Psoas muscle (tissue), 8 donors: ENCODE results near the gene GATA5. TPM values are rescaled to one million over a fixed set of nuclear protein-coding genes. Genes with fewer than 3 reads are reported as not detected.
A peak's percentile ranks its signal among the peaks of the same experiment; 100 is the strongest.

ENCODE experiments used
- ATAC-seq, 4 donors: fragments of 200-7000 bp; cut with Tn5 transposase; one replicate each; pipeline ENCODE4 v1.9.1; 2020; ENCODE audit warnings: moderate library complexity in 3 of 4, mild to moderate bottlenecking in 2 of 4
- DNase-seq, 2 donors: peaks; one replicate each; pipeline ENCODE4 v3.0.0-alpha.2; 2020
- H3K27ac ChIP-seq: fragments of 200-600 bp; one replicate; pipeline ENCODE4 v1.8.0; 2022
- H3K27me3 ChIP-seq, 3 donors: fragments of 200-600 bp in 1 of 3; one replicate each; pipeline versions ENCODE4 v1.6.1 to v1.8.0; 2013 to 2022; ENCODE audit warnings: low read length in 2 of 3, mild to moderate bottlenecking in 2 of 3, moderate library complexity in 1 of 3; ENCODE audit not compliant: insufficient read depth in 3 of 3
- H3K36me3 ChIP-seq, 2 donors: fragments of 200-600 bp in 1 of 2; one replicate each; pipeline versions ENCODE4 v1.6.1 to v1.8.0; 2013 to 2022; ENCODE audit warnings: low read depth in 1 of 2, mild to moderate bottlenecking in 1 of 2, moderate library complexity in 1 of 2; ENCODE audit not compliant: insufficient read depth in 1 of 2
- H3K4me1 ChIP-seq: fragments of 200-600 bp; one replicate; pipeline ENCODE4 v1.8.0; 2022
- H3K4me3 ChIP-seq: fragments of 200-600 bp; one replicate; pipeline ENCODE4 v1.8.0; 2022; ENCODE audit warnings: mild to moderate bottlenecking
- H3K9me3 ChIP-seq: fragments of 200-600 bp; one replicate; pipeline ENCODE4 v1.8.0; 2022
- WGBS, 3 donors: extraction: QIAGEN DNeasy Blood & Tissue Kit; methylation state at CpG; one replicate each; pipeline versions ENCODE4 v1.1.6 to v1.1.7; 2013; 5-methylcytosine and 5-hydroxymethylcytosine counted together
- intact Hi-C, 2 donors: fragments of 100-400 bp; cut with DNase I; formaldehyde crosslinking; loops; one replicate each; pipeline versions ENCODE4 v1.11.0 to v1.14.2; 2022
- polyA plus RNA-seq, 3 donors: library from polyadenylated mRNA; stranded (reverse); fragments of 200-250 nt; gene quantifications; one replicate each; pipeline ENCODE4 v1.2.3, GENCODE V29; 2013
- total RNA-seq, 4 donors: library from RNA; stranded (reverse); fragmentation: NEBNext Ultra II Directional in 2 of 4; extraction: Animal tissue kit (Norgen Biotek cat#: 25700) in 2 of 4; gene quantifications; one replicate each; pipeline versions ENCODE4 v1.2.1 to v1.2.4, GENCODE V29; 2021 to 2023
- TF ChIP-seq, protein P1 (sequence below): fragments of 200-600 bp; IDR thresholded peaks from one replicate; pipeline ENCODE4 v1.8.0; 2022; ENCODE audit warnings: antibody characterized with exemption
- donor health status: healthy with polysubstance abuse.
- donor health status: DM: no; HTN: no; CAD: no; lungs with moderate emphysema.
- donor health status: Bipolar disorder and iron deficiency.
- donor health status: healthy.
- donor health status: DM: yes; HTN: yes; CAD: no.
- donor health status: DM: no; HTN: no; CAD: no.
- donor health status: DM: no; HTN: no; CAD: no.
- donor health status: DM: yes; HTN: yes; CAD: no.

GATA5 gene
- total and polyA plus RNA-seq, 7 donors = 0.01 to 0.14 (median 0.08) TPM; not detected in 3

DNA sequence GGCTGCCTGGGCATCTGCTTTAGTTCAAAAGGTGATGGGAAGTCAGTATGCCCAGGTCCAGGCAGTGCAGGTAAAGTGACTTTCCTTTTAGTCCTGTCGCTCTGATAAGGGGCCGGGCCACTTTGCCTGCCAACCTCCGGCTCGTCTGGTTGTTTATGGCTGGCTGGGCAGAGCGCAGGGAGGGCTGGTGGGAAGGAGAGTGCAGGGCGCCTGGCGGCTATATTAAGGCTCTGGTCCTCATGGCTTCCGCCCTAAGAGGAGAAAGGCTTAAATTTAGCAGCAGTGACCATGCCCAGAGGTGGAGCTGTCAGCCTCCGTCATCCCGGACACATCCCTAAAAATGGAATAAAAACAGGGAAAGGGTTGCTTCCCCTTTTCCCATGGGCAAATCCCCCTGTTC is 14.6 kb downstream of the GATA5 start:
- Histone ChIP-seq H3K9me3 (no peaks in the 10 kb centered on the region), H3K27me3 (peaks cover 0 to 22% (median 0%) of the 10 kb centered on the region in 3 donors), H3K4me3 (no peak overlapping the region), H3K36me3 (no peaks in the 10 kb centered on the region), H3K27ac (no peak overlapping the region), H3K4me1 (no peaks in the 10 kb centered on the region)
- TF ChIP-seq, protein P1, sequence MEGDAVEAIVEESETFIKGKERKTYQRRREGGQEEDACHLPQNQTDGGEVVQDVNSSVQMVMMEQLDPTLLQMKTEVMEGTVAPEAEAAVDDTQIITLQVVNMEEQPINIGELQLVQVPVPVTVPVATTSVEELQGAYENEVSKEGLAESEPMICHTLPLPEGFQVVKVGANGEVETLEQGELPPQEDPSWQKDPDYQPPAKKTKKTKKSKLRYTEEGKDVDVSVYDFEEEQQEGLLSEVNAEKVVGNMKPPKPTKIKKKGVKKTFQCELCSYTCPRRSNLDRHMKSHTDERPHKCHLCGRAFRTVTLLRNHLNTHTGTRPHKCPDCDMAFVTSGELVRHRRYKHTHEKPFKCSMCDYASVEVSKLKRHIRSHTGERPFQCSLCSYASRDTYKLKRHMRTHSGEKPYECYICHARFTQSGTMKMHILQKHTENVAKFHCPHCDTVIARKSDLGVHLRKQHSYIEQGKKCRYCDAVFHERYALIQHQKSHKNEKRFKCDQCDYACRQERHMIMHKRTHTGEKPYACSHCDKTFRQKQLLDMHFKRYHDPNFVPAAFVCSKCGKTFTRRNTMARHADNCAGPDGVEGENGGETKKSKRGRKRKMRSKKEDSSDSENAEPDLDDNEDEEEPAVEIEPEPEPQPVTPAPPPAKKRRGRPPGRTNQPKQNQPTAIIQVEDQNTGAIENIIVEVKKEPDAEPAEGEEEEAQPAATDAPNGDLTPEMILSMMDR = no peak
- 41 to 51% (median 50%) methylated on average over 10 of the region's 10 CpGs for WGBS, 3 donors
- no peak for DNase-seq
- ATAC-seq = peak in 3 of 4 donors; percentile 63 to 70 (median 65)
- intact Hi-C loops = no loop called here

DNA sequence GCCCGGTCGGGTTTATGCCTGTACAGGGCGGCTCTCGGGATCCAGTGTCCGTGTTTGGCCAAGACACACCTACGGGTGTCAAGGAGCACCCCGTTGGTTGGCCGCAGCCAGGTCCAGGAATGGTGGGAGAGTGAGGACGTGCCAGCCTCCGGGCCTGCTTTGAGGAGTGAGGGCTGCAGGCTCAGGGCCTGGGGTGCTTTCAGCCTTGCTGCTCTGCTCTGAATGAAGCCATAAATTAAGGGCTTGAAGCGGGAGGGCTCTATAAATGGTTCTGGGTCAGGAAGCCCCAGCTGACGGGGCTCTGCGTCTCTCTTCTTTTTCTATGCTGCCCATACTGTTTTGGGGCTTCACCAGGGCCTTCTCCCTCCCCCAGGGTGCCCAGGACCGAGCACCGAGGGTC is 15.1 kb downstream of the GATA5 start:
- no peaks in the 10 kb centered on the region for H3K9me3 ChIP-seq
- H3K27ac ChIP-seq = no peak overlapping the region
- peaks cover 0 to 24% (median under 1%) of the 10 kb centered on the region in 3 donors for H3K27me3 ChIP-seq
- no peaks in the 10 kb centered on the region for H3K4me1 ChIP-seq
- DNase-seq (no peak), ATAC-seq (no peak)
- intact Hi-C loops = no loop called here
- TF ChIP-seq, protein P1 = no peak
- H3K36me3 ChIP-seq = no peaks in the 10 kb centered on the region
- no peak overlapping the region for H3K4me3 ChIP-seq
- 72 to 76% (median 74%) methylated on average over 15 of the region's 15 CpGs for WGBS, 3 donors

DNA sequence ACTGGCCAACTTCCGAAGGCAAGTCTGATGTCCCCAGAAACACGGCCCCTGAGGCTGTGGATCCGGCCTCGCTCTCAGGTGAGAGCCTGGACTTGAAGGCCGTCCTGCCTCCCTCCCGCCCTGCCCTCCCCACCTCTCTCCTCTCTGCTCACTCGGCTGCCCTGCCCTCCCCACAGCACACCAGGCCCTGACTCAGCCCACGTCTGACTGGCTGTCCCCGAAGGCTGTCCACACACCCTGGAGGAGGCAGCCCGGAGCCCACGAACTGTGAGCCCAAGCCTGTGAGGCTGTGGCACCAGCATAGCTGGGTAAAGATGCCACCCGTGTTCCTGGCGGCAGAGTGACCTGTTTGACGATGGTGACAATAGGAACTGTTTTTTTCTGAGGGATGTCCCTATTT is 16.3 kb downstream of the GATA5 start:
- 58 to 73% (median 66%) methylated on average over 11 to 14 of the region's 14 CpGs for WGBS, 3 donors
- TF ChIP-seq, protein P1 = no peak
- ATAC-seq (no peak), DNase-seq (no peak)
- Histone ChIP-seq H3K27ac (no peak overlapping the region), H3K36me3 (no peaks in the 10 kb centered on the region), H3K27me3 (peaks cover 0 to 28% (median 3%) of the 10 kb centered on the region in 3 donors), H3K9me3 (no peaks in the 10 kb centered on the region), H3K4me1 (no peaks in the 10 kb centered on the region), H3K4me3 (no peak overlapping the region)
- intact Hi-C loops = no loop called here

DNA sequence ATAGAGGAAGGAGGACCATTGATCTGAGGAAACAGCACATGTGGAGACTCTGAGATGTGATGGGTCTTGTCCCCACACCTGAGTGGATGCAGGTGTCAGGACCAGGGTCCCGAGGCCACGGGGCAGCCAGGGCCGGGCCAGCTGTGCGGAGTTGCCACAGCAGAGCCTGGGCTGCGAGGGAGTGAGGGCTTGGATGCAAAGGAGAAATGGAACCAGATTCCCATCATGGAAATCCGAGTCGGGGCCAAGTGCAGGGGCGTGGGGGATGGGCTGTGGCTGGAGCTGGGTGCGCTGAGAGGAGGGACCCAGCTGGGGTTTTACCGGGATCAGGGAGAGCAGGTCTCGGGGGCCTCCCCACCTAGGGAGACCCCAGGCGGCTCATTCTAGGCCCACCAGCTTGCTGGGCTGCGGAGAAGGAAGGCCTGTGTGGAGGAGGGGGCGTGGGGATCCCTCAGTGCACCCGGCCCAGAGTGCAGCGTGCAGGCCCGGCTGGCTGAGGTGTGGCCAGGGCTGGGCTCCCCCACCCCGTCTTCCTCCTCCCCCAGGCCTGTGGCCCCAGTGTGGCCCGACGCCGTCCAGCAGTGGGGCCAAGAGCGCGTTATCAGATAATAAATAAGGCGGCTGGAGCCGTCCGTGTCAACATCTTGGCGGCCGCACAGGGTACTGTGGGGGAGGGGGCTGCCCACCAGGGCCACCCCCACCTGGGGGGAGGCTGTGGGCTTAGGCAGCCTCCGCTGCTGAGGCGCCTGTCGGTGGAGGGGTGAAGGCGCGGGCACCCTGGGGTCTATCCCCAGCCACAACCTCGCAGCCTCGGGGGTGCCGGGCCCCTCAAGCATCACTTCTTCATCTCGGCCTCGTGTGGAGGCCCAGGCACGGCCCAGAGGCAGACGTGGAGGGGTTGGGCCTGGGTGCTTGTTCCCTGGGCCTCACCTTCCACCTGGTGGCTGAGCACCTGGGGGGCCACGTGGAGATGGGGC is 17.2 kb downstream of the GATA5 start:
- H3K4me3 ChIP-seq = no peak overlapping the region
- 49 to 57% (median 51%) methylated on average over 32 to 41 of the region's 41 CpGs for WGBS, 3 donors
- H3K27ac ChIP-seq = no peak overlapping the region
- H3K9me3 ChIP-seq = no peaks in the 10 kb centered on the region
- H3K4me1 ChIP-seq = no peaks in the 10 kb centered on the region
- TF ChIP-seq, protein P1 = no peak
- peaks cover 0 to 31% (median 5%) of the 10 kb centered on the region in 3 donors for H3K27me3 ChIP-seq
- no peak for DNase-seq
- H3K36me3 ChIP-seq = no peaks in the 10 kb centered on the region
- intact Hi-C loops = no loop called here
- no peak for ATAC-seq
